Measurements from ENCODE around the gene HAUS5. TPM values are rescaled to one million over a fixed set of nuclear protein-coding genes. Genes with fewer than 3 reads are reported as not detected.

The HAUS5 gene
- polyA plus RNA-seq, 1 donor, result 13.3 TPM

GRCh38 chr19:35669566-35669965 is 57.0 kb downstream of the HAUS5 start:
- no peak for DNase-seq
- Histone ChIP-seq H3K4me1 (ENCODE audit: control insufficient read depth, insufficient read depth, low read length) (peaks cover 7% of the 10 kb centered on the region), H3K9me3 (ENCODE audit: control insufficient read depth, low read depth, low read length) (peaks cover 6% of the 10 kb centered on the region), H3K27me3 (ENCODE audit: control insufficient read depth, insufficient read depth, low read length) (peaks cover 25% of the 10 kb centered on the region), H3K36me3 (ENCODE audit: control insufficient read depth, insufficient read depth, low read length) (no peaks in the 10 kb centered on the region), H3K27ac (ENCODE audit: low read length) (no peak overlapping the region), H3K4me3 (ENCODE audit: low read length) (no peak overlapping the region)
- no CpG with 5 or more reads among the region's 6 CpGs for WGBS (ENCODE audit: insufficient coverage, low lambda C conversion rate)

DNA sequence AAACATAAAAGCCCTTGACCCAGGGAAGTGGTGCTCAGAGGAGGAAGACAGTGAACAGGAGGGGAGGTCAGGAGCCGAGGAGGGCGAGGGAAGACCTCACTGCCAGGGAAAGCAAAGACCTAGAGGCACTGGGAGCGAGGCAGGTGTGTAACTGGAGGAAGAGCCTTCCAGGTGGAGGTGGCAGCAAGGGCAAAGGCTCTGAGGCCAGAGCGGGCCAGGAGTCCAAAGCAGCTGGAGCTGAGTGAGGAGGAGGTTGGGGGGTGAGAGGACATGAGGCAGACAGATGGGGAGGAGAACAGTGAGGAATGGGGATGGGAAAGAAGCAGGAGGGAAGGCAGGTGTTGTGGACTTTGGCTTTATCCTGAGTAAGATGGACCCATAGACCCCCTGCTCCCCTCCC is 57.4 kb downstream of the HAUS5 start:
- H3K9me3 ChIP-seq (ENCODE audit: control insufficient read depth, low read depth, low read length), result peaks cover 6% of the 10 kb centered on the region
- no peaks in the 10 kb centered on the region for H3K36me3 ChIP-seq (ENCODE audit: control insufficient read depth, insufficient read depth, low read length)
- DNase-seq, result peak in 1 of 2 donors; percentile 44
- no peak overlapping the region for H3K4me3 ChIP-seq (ENCODE audit: low read length)
- H3K27ac ChIP-seq (ENCODE audit: low read length), result no peak overlapping the region
- peaks cover 26% of the 10 kb centered on the region for H3K27me3 ChIP-seq (ENCODE audit: control insufficient read depth, insufficient read depth, low read length)
- WGBS (ENCODE audit: insufficient coverage, low lambda C conversion rate), result no CpG with 5 or more reads among the region's 4 CpGs
- H3K4me1 ChIP-seq (ENCODE audit: control insufficient read depth, insufficient read depth, low read length), result peaks cover 7% of the 10 kb centered on the region

- Histone ChIP-seq H3K4me1 (ENCODE audit: control insufficient read depth, insufficient read depth, low read length) (peaks cover 7% of the 10 kb centered on the region), H3K4me3 (ENCODE audit: low read length) (no peak overlapping the region), H3K27ac (ENCODE audit: low read length) (no peak overlapping the region), H3K36me3 (ENCODE audit: control insufficient read depth, insufficient read depth, low read length) (no peaks in the 10 kb centered on the region), H3K27me3 (ENCODE audit: control insufficient read depth, insufficient read depth, low read length) (peaks cover 26% of the 10 kb centered on the region), H3K9me3 (ENCODE audit: control insufficient read depth, low read depth, low read length) (peaks cover 6% of the 10 kb centered on the region)
- WGBS (ENCODE audit: insufficient coverage, low lambda C conversion rate), result no CpG with 5 or more reads among the region's 1 CpG
- no peak for DNase-seq
Observed at GRCh38 chr19:35670686-35671085, 58.2 kb downstream of the HAUS5 start.

GRCh38 chr19:35671818-35672217 is 59.3 kb downstream of the HAUS5 start:
- H3K36me3 ChIP-seq (ENCODE audit: control insufficient read depth, insufficient read depth, low read length), result no peaks in the 10 kb centered on the region
- H3K27me3 ChIP-seq (ENCODE audit: control insufficient read depth, insufficient read depth, low read length), result peaks cover 26% of the 10 kb centered on the region
- peaks cover 6% of the 10 kb centered on the region for H3K9me3 ChIP-seq (ENCODE audit: control insufficient read depth, low read depth, low read length)
- no peak overlapping the region for H3K4me3 ChIP-seq (ENCODE audit: low read length)
- no peak overlapping the region for H3K27ac ChIP-seq (ENCODE audit: low read length)
- 42% methylated on average over 2 of the region's 3 CpGs for WGBS (ENCODE audit: insufficient coverage, low lambda C conversion rate)
- peak; percentile 33 to 51 for DNase-seq
- peaks cover 7% of the 10 kb centered on the region for H3K4me1 ChIP-seq (ENCODE audit: control insufficient read depth, insufficient read depth, low read length)

GRCh38 chr19:35673121-35673804 is 60.7 kb downstream of the HAUS5 start:
- H3K36me3 ChIP-seq (ENCODE audit: control insufficient read depth, insufficient read depth, low read length), result no peaks in the 10 kb centered on the region
- H3K4me1 ChIP-seq (ENCODE audit: control insufficient read depth, insufficient read depth, low read length), result peaks cover 7% of the 10 kb centered on the region
- H3K9me3 ChIP-seq (ENCODE audit: control insufficient read depth, low read depth, low read length), result peaks cover 6% of the 10 kb centered on the region
- no peak overlapping the region for H3K27ac ChIP-seq (ENCODE audit: low read length)
- peaks cover 26% of the 10 kb centered on the region for H3K27me3 ChIP-seq (ENCODE audit: control insufficient read depth, insufficient read depth, low read length)
- no peak overlapping the region for H3K4me3 ChIP-seq (ENCODE audit: low read length)
- WGBS (ENCODE audit: insufficient coverage, low lambda C conversion rate), result no CpG with 5 or more reads among the region's 39 CpGs
- DNase-seq, result peak in 1 of 2 donors; percentile 11

Other genes starting within 250 kb of the HAUS5 start
- gene GPR42, start 241.7 kb upstream of the HAUS5 start, polyA plus RNA-seq, result 0.22 TPM
- gene FFAR2, start 164.5 kb upstream of the HAUS5 start, polyA plus RNA-seq, result 3.1 TPM
- 0.40 TPM for gene KRTDAP, start 122.3 kb upstream of the HAUS5 start, polyA plus RNA-seq
- 36.0 TPM for gene DMKN, start 99.1 kb upstream of the HAUS5 start, polyA plus RNA-seq
- gene SBSN, start 84.4 kb upstream of the HAUS5 start, polyA plus RNA-seq, result not detected
- not detected for gene GAPDHS, start 79.3 kb upstream of the HAUS5 start, polyA plus RNA-seq
- 89.6 TPM for gene TMEM147, start 67.1 kb upstream of the HAUS5 start, polyA plus RNA-seq
- not detected for gene ATP4A, start 49.1 kb upstream of the HAUS5 start, polyA plus RNA-seq
- gene PMIS2, start 26.6 kb upstream of the HAUS5 start, polyA plus RNA-seq, result not detected
- 56.9 TPM for gene RBM42, start 16.3 kb downstream of the HAUS5 start, polyA plus RNA-seq
- 1.5 TPM for gene ETV2, start 29.0 kb downstream of the HAUS5 start, polyA plus RNA-seq
- 356 TPM for gene COX6B1, start 35.6 kb downstream of the HAUS5 start, polyA plus RNA-seq
- gene UPK1A, start 53.8 kb downstream of the HAUS5 start, polyA plus RNA-seq, result 0.04 TPM
- 0.51 TPM for gene ZBTB32, start 91.8 kb downstream of the HAUS5 start, polyA plus RNA-seq
- gene KMT2B, start 105.3 kb downstream of the HAUS5 start, polyA plus RNA-seq, result 33.2 TPM
- gene IGFLR1, start 129.7 kb downstream of the HAUS5 start, polyA plus RNA-seq, result 3.8 TPM
- 31.2 TPM for gene U2AF1L4, start 132.7 kb downstream of the HAUS5 start, polyA plus RNA-seq
- 63.3 TPM for gene PSENEN, start 132.9 kb downstream of the HAUS5 start, polyA plus RNA-seq
- 11.3 TPM for gene LIN37, start 135.8 kb downstream of the HAUS5 start, polyA plus RNA-seq
- 50.2 TPM for gene HSPB6, start 144.3 kb downstream of the HAUS5 start, polyA plus RNA-seq
- 16.3 TPM for gene PROSER3, start 145.4 kb downstream of the HAUS5 start, polyA plus RNA-seq
- gene ARHGAP33, start 162.8 kb downstream of the HAUS5 start, polyA plus RNA-seq, result 22.2 TPM
- gene PRODH2, start 200.1 kb downstream of the HAUS5 start, polyA plus RNA-seq, result 1.9 TPM
- 3.2 TPM for gene NPHS1, start 239.8 kb downstream of the HAUS5 start, polyA plus RNA-seq
- gene KIRREL2, start 244.2 kb downstream of the HAUS5 start, polyA plus RNA-seq, result 1.8 TPM